Measurements from ENCODE around the gene CDT1.
"Not testable (repeated sequence)": the region's sequence is repeated elsewhere in the genome, so short reads cannot be mapped to it uniquely, and the experiment has no call there.

The CDT1 gene

DNA sequence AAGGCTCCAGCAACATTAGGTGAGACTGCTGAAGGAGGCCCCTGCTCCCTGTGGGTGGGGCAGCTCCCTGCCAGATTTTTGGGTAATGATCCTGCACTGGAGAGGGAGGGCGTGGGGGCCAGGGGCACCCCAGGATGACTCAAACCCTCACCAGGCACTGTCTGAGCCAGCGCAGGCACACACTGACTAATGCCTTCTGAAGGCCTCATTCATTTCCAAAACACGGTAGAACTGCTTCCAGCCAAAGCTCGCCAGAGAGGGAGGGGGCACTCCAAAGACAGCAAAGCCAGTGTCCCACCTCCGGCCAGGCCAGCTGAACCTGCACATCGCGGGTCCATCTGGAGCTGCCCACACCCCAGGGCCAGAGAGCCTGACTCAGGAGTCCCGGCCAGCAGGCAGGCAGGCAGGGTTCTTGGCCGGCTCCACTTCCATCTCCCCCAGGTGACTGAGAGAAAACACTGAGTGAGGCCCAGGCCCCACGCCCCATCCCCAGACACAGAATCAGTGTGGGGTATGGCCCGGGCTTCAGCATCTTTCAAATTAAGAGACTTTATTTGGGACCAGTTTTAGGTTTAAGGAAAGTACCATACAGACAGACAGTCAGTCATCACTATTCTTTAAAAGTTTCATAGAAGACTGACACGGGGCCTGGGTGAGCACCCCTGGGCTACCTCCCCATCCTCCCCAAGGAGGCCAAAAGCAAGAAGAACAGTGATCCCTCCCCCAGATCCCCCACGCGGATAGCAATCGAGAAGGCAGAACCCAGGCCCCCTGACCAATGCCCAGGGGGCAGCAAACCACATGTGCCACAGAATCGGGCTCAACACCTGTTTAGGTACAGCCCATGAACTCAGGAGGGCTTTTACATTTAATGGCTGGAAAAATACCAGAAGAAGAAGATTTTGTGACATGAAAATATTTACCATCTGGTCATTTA is 20.9 kb upstream of the CDT1 start:
- peak; percentile 78 for DNase-seq (ENCODE audit: low read depth)

DNA sequence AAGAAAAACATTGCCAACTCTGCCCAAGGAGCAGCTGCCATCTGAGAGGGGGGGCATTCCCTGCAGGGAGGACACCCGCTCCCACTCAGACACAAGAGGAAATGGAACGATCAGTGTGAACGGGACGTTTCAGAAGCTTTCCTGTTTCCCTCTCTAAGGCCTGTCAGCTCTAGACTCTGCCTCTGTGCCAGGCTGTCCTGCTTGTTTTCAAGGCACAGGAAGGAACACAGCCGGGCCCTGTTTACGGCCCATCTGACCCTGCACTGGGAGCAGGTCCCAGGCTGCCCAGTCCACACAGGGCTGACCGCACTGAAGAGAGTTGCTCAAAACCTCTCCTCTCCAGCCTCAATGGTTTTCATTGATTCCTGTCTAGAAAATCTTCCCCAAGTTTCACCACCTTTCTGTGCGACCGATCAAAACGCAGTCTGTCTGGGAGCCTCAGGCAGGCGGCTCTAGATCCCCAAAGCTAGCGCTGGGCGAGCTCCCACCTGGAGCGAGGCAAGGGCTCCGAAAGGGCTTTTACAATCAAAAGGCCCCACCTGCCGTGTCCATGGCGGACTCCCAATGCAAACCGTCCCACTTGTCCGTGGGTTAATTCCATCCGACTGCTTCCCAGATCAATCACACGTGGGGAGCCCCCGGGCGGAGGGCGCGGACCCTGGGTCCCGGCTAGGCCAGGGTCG is 20.1 kb upstream of the CDT1 start:
- peak; percentile 59 for DNase-seq (ENCODE audit: low read depth)

GRCh38 chr16:88784074-88784855 is 19.3 kb upstream of the CDT1 start:
- DNase-seq (ENCODE audit: low read depth), result peak; percentile 88

- DNase-seq (ENCODE audit: low read depth), result no peak
Observed at GRCh38 chr16:88784856-88785105, 18.8 kb upstream of the CDT1 start.

DNA sequence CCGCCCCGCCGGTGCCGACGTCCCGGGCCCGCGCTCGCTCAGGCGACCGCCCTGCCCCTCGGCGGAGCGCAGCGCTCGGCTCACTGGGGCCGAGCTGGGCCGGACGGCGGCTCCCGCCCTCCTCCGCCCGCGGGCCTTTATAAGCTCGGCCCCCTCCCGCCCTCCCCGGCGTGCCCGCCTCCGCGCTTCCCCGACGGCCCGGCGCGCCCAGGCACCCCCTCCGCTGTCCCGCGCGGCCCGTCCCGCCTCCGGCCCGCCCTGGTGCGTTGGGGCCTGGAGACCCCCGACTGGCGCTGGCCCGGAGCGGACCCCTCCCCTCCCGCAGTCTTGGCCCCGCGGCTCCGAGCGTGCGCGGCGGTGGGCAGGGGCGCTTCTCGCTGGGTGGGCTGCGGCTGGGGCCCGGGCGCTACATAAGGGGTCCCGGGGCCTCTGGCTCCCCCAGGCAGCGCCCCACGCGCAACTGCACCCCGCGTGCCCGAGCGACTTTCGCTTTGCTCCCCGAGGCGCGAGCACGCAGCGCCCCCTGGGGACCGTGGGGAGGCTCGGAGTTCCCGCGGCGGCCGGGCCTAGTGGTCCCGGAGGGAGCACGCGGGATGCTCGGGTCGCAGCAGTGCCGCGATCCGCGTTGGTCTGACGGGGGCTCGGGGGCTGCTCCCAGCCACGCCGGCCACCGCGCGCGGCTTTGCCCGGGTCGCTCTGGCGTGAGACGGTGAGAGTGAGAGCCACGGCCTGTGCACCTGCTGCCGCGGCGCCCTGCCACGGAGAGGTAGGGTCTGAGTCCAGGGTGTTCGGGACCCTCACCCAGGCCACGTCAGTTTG is 18.3 kb upstream of the CDT1 start, which contains the start of gene PIEZO1:
PIEZO1 (minus strand) TSS at position 115 of the 819 bp plus-strand sequence. CDS start 256 bp downstream, outside the sequence.
- peak; percentile 67 for DNase-seq (ENCODE audit: low read depth)

GRCh38 chr16:88787579-88788314 is 15.8 kb upstream of the CDT1 start:
- DNase-seq (ENCODE audit: low read depth), result no peak

DNA sequence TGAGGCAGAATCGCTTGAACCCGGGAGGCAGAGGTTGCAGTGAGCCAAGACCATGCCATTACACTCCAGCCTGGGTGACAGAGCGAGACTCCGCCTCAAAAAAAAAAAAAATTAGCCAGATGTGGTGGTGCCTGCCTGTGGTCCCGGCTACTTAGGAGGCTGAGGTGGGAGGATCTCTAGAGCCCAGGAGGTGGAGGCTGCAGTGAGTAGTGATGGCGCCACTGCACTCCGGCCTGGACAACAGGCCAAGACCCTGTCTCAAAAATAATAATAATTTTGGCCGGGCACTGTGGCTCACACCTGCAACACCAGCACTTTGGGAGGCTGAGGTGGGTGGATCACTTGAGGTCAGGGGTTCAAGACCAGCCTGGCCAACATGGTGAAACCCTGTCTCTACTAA is 14.8 kb upstream of the CDT1 start:
- not testable (repeated sequence) for DNase-seq (ENCODE audit: low read depth)

DNA sequence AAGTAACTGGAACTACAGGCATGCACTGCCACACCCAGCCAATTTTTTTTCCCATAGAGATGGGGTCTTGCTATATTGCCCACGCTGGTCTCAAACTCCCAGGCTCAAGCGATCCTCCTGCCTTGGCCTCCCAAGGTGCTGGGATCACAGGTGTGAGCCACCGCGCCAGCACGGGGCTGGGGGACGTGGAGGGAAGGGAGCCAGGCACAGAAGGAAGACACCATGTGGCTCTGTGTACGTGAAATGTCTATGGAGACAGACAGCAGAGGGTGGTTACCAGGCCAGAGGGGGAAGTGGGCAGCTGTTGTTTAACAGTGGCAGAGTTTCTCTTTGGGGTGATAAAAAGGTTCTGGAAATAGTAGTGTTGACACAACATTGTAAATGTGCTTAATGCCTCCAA is 14.0 kb upstream of the CDT1 start:
- no peak for DNase-seq (ENCODE audit: low read depth)

DNA sequence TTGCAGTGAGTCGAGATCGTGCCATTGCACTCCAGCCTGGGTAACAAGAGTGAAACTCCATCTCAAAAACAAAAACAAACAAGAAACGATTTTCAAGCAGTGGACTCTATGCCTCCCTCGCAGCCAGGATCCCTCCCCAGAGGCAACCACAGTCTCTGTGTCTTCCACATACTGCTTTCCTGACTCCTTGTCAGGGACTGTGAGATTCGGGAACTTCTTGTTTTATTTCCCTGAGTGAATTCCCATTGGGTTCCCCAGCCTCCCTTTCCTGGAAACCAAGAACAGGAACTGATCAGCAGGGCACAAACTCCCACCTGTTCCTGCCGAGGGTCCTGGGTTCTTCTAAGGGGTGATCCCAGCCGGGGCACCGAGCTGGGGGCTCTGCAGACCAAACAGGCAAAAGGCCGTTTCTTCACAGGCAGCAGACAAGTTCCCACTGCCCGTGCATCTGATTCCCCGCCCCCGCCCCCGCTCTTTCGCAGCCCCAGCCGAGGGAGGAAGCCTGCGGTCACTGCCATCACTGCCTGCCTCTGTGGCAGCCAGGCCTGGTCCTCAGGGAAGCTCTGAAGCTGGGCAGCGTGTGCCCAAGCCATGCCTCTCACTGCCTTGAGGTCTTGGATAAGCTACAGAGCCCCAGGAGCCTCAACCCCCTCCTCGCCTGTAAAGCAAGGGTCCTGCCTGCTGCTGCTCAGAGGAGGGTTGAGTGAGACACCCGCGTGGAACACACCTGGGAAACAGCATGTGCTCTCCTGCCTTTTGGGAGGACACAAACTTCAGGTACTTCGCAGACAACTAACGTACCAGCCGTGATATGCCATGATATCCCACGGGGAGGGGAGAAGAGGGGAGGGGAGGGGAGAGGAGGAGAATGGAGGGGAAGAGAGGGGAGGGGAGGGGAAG is 13.0 kb upstream of the CDT1 start:
- peak; percentile 51 for DNase-seq (ENCODE audit: low read depth)

- peak; percentile 59 for DNase-seq (ENCODE audit: low read depth)
Observed at GRCh38 chr16:88792078-88792550, 11.5 kb upstream of the CDT1 start.

DNA sequence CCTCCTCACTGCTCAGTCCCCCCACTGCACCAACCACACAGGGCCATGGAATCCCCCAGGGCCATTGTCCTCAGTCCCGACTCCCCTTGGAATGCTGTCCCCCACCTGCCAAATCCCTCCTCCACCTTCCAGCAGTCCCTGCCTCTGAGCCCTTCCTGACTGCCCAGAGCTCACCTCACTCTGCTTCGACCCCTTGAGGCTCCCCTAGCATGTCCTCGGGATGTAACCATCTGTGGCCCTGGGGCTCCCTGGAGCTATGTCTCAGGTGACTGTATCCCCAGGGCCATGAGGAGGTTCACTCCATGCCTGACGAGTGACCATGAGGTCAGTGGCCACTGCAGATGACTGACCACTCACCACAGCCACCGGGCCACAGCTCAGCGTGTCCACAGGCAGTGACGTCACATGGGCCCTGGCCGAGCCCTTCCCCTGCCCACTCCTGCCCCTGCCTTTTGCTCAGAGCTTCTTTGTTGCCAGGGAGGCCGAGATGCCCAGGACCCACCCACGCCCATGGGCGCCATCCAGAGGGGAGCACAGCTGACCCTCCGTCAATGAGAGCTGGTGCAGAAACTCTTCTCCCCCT is 10.8 kb upstream of the CDT1 start:
- no peak for DNase-seq (ENCODE audit: low read depth)

GRCh38 chr16:88793251-88793954 is 10.2 kb upstream of the CDT1 start:
- no peak for DNase-seq (ENCODE audit: low read depth)

- DNase-seq (ENCODE audit: low read depth), result no peak
Observed at GRCh38 chr16:88796278-88796677, 7.3 kb upstream of the CDT1 start.

- DNase-seq (ENCODE audit: low read depth), result no peak
Observed at GRCh38 chr16:88798073-88798472, 5.5 kb upstream of the CDT1 start.

GRCh38 chr16:88798772-88799455 is 4.7 kb upstream of the CDT1 start:
- DNase-seq (ENCODE audit: low read depth), result no peak

- DNase-seq (ENCODE audit: low read depth), result no peak
Observed at GRCh38 chr16:88799569-88800276, 3.9 kb upstream of the CDT1 start.

- DNase-seq (ENCODE audit: low read depth), result no peak
Observed at GRCh38 chr16:88800277-88800592, 3.4 kb upstream of the CDT1 start.

GRCh38 chr16:88804173-88804551 is 573 bp downstream of the CDT1 start:
- no peak for DNase-seq (ENCODE audit: low read depth)
